Measurements from ENCODE around the gene ECHDC3. TPM values are rescaled to one million over a fixed set of nuclear protein-coding genes. Genes with fewer than 3 reads are reported as not detected.

ECHDC3 gene
- total and polyA plus RNA-seq, 4 donors: 14.2 to 48.3 (median 31.4) TPM

DNA sequence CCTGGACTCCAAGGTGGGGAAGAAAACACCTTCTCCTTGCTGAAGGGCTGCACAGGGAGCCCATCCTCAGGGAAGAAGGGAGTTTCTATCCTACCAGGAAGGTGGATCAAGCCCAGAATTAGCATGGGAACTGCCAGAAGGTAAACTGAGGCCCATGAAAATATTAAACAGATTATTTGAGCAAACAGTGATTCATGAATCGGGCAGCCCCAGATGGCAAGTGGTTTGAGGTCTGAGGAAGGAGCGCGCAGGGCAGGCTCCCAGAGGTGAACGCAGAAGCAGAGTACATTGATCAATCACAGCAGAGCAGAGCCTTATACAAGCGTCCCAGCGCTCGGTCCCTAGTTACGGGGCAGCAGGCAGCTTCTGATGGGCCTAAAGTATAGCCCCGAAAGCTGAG lies 45.2 kb downstream of the ECHDC3 start:
- TF ChIP-seq, protein P1, sequence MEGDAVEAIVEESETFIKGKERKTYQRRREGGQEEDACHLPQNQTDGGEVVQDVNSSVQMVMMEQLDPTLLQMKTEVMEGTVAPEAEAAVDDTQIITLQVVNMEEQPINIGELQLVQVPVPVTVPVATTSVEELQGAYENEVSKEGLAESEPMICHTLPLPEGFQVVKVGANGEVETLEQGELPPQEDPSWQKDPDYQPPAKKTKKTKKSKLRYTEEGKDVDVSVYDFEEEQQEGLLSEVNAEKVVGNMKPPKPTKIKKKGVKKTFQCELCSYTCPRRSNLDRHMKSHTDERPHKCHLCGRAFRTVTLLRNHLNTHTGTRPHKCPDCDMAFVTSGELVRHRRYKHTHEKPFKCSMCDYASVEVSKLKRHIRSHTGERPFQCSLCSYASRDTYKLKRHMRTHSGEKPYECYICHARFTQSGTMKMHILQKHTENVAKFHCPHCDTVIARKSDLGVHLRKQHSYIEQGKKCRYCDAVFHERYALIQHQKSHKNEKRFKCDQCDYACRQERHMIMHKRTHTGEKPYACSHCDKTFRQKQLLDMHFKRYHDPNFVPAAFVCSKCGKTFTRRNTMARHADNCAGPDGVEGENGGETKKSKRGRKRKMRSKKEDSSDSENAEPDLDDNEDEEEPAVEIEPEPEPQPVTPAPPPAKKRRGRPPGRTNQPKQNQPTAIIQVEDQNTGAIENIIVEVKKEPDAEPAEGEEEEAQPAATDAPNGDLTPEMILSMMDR (IDR thresholded peaks at IDR 0.05; ENCODE audit: control extremely low read depth, extremely low read depth): no peak
- no peak overlapping the region for H3K9ac ChIP-seq (ENCODE audit: insufficient read depth in 1 of 2, low read length in 2 of 2)
- H3K27me3 ChIP-seq (ENCODE audit: control insufficient read depth in 3 of 3, insufficient read depth in 3 of 3, low read length in 2 of 3): no peaks in the 10 kb centered on the region
- ATAC-seq (ENCODE audit: insufficient read depth, low FRiP score): no peak
- no peak overlapping the region for H3K4me3 ChIP-seq
- no peak overlapping the region for H3K27ac ChIP-seq (ENCODE audit: low read depth in 1 of 2, low read length in 1 of 2)
- 90 to 96% methylated on average over 9 of the region's 9 CpGs for WGBS, 2 donors
- no peak for DNase-seq
- H3K36me3 ChIP-seq (ENCODE audit: control insufficient read depth in 4 of 4, insufficient read depth in 4 of 4, low read length in 4 of 4): no peaks in the 10 kb centered on the region
- peaks cover 0 to 1% (median 0%) of the 10 kb centered on the region in 4 donors for H3K9me3 ChIP-seq (ENCODE audit: control insufficient read depth in 4 of 4, insufficient read depth in 3 of 4, low read length in 3 of 4)
- H3K4me1 ChIP-seq (ENCODE audit: control insufficient read depth in 5 of 5, insufficient read depth in 5 of 5, low read length in 5 of 5): no peaks in the 10 kb centered on the region

DNA sequence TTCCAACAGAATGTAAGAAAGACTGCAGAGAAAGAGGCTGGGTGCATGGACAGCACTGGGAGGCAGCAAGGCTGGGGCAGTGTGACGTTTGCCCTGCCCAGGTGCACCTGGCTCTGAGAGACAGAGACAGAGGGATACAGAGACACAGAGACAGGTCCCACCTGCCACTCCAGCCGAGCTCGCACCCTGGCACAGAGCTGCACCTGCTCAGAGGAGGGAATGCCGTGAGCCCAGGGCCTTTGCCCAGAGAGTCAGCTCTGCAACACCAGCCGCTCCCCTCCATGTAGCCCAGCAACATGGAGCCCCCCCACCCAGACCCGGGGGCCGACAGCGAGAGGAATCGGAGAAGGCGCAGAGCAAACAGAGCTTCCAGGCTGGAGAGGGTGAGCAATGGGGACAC lies 45.7 kb downstream of the ECHDC3 start:
- ATAC-seq (ENCODE audit: insufficient read depth, low FRiP score) (no peak), DNase-seq (no peak)
- Histone ChIP-seq H3K27ac (ENCODE audit: low read depth in 1 of 2, low read length in 1 of 2) (no peak overlapping the region), H3K4me1 (ENCODE audit: control insufficient read depth in 5 of 5, insufficient read depth in 5 of 5, low read length in 5 of 5) (no peaks in the 10 kb centered on the region), H3K27me3 (ENCODE audit: control insufficient read depth in 3 of 3, insufficient read depth in 3 of 3, low read length in 2 of 3) (no peaks in the 10 kb centered on the region), H3K9ac (ENCODE audit: insufficient read depth in 1 of 2, low read length in 2 of 2) (no peak overlapping the region), H3K36me3 (ENCODE audit: control insufficient read depth in 4 of 4, insufficient read depth in 4 of 4, low read length in 4 of 4) (no peaks in the 10 kb centered on the region), H3K4me3 (no peak overlapping the region), H3K9me3 (ENCODE audit: control insufficient read depth in 4 of 4, insufficient read depth in 3 of 4, low read length in 3 of 4) (peaks cover 0 to 1% (median 0%) of the 10 kb centered on the region in 4 donors)
- WGBS, 2 donors: 80 to 93% methylated on average over 8 to 10 of the region's 10 CpGs
- TF ChIP-seq, protein P1 (IDR thresholded peaks at IDR 0.05; ENCODE audit: control extremely low read depth, extremely low read depth): no peak

DNA sequence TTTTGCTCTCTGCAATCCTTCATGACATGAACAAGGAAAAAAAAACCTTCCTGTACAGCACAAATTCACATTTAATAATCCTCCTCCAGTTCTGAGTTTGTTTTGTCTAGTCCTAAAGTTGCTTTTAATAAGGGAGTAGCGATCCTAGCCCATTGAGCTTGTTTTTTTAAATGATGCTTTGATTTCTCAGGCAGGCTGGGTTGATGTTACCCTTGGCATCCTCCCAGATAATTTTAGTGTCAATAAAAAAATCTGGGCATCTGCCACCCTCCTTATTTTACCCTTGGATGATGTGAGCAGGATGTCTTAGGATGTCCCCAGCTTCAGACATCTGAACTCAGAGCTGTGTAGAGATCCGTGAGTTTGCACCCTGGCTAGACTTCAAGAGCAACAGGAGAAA lies 47.1 kb downstream of the ECHDC3 start:
- H3K9ac ChIP-seq (ENCODE audit: insufficient read depth in 1 of 2, low read length in 2 of 2): no peak overlapping the region
- peaks cover 0 to 2% (median 0%) of the 10 kb centered on the region in 5 donors for H3K4me1 ChIP-seq (ENCODE audit: control insufficient read depth in 5 of 5, insufficient read depth in 5 of 5, low read length in 5 of 5)
- H3K9me3 ChIP-seq (ENCODE audit: control insufficient read depth in 4 of 4, insufficient read depth in 3 of 4, low read length in 3 of 4): peaks cover 0 to 3% (median 0%) of the 10 kb centered on the region in 4 donors
- TF ChIP-seq, protein P1 (IDR thresholded peaks at IDR 0.05; ENCODE audit: control extremely low read depth, extremely low read depth): no peak
- 82 to 86% methylated on average over 2 of the region's 2 CpGs for WGBS, 2 donors
- ATAC-seq (ENCODE audit: insufficient read depth, low FRiP score) (no peak), DNase-seq (no peak)
- no peaks in the 10 kb centered on the region for H3K36me3 ChIP-seq (ENCODE audit: control insufficient read depth in 4 of 4, insufficient read depth in 4 of 4, low read length in 4 of 4)
- H3K27ac ChIP-seq (ENCODE audit: low read depth in 1 of 2, low read length in 1 of 2): no peak overlapping the region
- no peaks in the 10 kb centered on the region for H3K27me3 ChIP-seq (ENCODE audit: control insufficient read depth in 3 of 3, insufficient read depth in 3 of 3, low read length in 2 of 3)
- no peak overlapping the region for H3K4me3 ChIP-seq

DNA sequence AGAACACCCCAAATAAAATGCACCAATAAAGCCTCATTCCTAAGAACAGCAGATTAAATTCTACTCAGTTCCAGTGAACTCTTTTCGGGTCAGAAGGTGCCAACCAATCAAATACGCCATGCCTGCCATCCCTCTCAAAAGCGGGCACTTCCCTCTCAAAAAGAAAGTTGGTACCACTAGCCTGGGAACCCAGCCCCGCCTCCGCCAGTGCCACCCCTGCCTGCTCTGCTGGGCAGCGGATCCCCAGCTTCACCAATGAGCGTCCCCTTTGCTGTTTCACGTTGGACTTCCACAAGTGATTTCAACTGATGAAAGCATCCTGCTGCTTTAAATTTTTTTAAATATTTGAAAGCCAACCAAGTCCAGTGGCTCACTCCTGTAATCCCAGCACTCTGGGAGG lies 47.8 kb downstream of the ECHDC3 start:
- Histone ChIP-seq H3K27me3 (ENCODE audit: control insufficient read depth in 3 of 3, insufficient read depth in 3 of 3, low read length in 2 of 3) (no peaks in the 10 kb centered on the region), H3K4me3 (no peak overlapping the region), H3K27ac (ENCODE audit: low read depth in 1 of 2, low read length in 1 of 2) (no peak overlapping the region), H3K4me1 (ENCODE audit: control insufficient read depth in 5 of 5, insufficient read depth in 5 of 5, low read length in 5 of 5) (peaks cover 0 to 2% (median 0%) of the 10 kb centered on the region in 5 donors), H3K9ac (ENCODE audit: insufficient read depth in 1 of 2, low read length in 2 of 2) (no peak overlapping the region), H3K9me3 (ENCODE audit: control insufficient read depth in 4 of 4, insufficient read depth in 3 of 4, low read length in 3 of 4) (peaks cover 0 to 3% (median 0%) of the 10 kb centered on the region in 4 donors), H3K36me3 (ENCODE audit: control insufficient read depth in 4 of 4, insufficient read depth in 4 of 4, low read length in 4 of 4) (no peaks in the 10 kb centered on the region)
- TF ChIP-seq, protein P1 (IDR thresholded peaks at IDR 0.05; ENCODE audit: control extremely low read depth, extremely low read depth): no peak
- DNase-seq (no peak), ATAC-seq (ENCODE audit: insufficient read depth, low FRiP score) (no peak)
- 86 to 91% methylated on average over 8 of the region's 8 CpGs for WGBS, 2 donors
